ENCODE data around the gene TDRKH.

GRCh38 chr1:151819976-151820623 is 29.8 kb upstream of the TDRKH start:
- TF ChIP-seq CTCF (conservative IDR thresholded peaks at IDR 0.05; ENCODE audit: low read length) (no peak), EZH2phosphoT487 (IDR thresholded peaks at IDR 0.05; ENCODE audit: borderline replicate concordance, low read depth, low read length) (no peak)

Measured in OCI-LY7 (cell line).